SHP77 (cell line): ENCODE measurements around the gene SF3B1.

Experiments
- DNase-seq, 2 experiments: peaks; one replicate each; lab custom pipeline; 2025; lab: John Stamatoyannopoulos, UW

SF3B1 gene

GRCh38 chr2:197340591-197340990, 94.2 kb downstream of the SF3B1 start:
- no peak for DNase-seq
